Activated CD4-positive, alpha-beta T cell treated with anti-CD3 and anti-CD28 coated beads for 24 hours (primary cell): Measurements from ENCODE around the gene CNKSR2.

Experiments
- DNase-seq, 2 donors: peaks; one replicate each; pipeline ENCODE4 v3.0.0-alpha.2; 2020; ENCODE audit warnings: low read depth in 2 of 2

Gene CNKSR2

DNA sequence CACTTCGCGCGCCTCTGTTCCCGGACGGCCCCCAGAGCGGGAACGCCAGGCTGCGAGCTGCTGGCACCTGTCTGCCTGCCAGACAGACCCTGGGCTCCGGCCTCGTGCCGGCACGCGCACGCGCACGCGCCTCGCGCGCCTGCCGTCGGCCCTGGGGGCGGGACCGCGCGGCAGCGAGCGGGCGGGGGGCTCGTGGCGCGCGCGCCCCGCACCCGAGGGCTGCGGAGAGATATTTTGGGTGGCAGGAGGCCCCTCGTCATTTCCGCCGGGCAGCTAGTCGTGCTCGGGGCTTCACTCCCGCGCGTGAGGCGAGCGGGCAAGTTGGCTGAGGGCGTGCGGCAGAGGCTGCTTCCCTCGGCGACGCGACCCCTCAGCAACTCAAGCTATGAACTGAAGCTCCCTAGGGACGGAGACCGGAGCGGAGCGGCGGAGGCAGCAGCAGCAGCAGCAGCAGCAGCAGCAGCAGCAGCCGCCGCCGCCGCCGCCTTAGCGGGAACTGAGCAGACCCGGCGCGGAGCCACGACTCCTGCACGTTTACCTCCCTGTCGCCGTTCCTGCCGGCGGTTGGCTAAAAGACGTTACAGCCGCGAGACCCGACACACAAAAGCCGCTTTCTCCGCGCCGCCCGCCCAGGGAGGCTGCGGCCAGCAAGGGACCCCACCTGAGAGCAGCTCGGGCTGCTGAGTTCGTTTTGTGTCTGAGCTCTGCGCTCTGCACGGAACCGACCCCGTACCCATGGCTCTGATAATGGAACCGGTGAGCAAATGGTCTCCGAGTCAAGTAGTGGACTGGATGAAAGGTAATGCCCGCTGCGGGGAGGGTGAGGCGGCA, at the start of gene CNKSR2:
Gene CNKSR2 (plus strand): TSS at position 256 of the 831 bp plus-strand sequence. CDS start 480 bp downstream, at position 736.
- DNase-seq = peak; percentile 41 to 43

DNA sequence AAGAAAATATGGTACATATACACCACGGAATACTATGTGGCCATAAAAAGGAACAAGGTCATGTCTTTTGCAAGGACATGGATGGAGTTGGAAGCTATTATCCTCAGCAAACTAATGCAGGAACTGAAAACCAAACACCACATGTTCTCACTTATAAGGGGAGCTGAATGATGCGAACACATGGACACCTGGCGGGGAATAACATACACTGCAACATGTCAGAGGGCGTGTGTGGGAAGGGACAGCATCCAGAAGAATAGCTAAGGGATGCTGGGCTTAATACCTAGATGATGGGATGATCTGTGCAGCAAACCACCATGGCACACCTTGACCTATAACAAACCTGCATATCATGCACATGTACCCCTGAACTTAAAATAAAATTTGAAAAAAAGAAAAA, 19.5 kb upstream of the CNKSR2 start:
- DNase-seq = no peak

- no peak for DNase-seq
These were observed 18.4 kb upstream of the CNKSR2 start for GRCh38 chrX:21355831-21356230.

GRCh38 chrX:21369613-21370012, 4.6 kb upstream of the CNKSR2 start:
- no peak for DNase-seq

- DNase-seq = no peak
These were observed 1.2 kb upstream of the CNKSR2 start for GRCh38 chrX:21373001-21373400.

- no peak for DNase-seq
These were observed 518 bp upstream of the CNKSR2 start for GRCh38 chrX:21373637-21374162.

DNA sequence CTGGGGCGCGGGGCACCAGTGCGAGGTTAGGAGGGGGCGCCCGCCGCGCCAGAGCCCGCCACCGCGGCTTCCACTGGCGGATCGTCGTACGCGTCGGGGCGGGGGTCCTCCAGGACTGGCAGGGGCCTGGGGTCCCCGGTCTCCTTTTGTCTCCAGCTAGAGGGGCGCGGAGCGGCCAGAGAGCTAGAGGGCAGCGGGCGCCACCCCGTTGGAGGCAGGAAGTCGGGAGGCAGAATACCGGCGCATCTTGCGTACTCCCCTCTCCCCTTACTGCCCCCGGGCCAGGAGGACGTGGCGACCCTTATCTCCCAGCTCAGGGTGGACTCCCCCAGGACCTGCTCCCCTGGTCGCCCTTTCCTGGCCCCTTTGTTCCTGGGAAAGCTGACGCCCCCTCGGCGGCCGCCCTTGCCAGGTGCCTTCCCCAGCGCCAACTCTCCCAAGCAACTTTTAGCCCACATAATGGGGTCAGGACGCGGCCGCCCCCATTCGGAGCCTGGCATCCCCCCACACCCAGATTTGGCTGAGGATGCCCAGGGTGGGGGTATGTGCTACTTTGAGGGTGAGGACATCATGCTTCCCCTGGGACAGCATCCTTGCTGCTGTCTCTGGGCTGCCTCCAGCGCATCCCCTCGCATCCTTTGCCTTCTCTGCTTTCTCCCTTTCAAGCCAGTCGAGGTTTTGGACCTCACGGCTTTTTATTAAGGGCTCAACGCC, 933 bp downstream of the CNKSR2 start:
- no peak for DNase-seq

DNA sequence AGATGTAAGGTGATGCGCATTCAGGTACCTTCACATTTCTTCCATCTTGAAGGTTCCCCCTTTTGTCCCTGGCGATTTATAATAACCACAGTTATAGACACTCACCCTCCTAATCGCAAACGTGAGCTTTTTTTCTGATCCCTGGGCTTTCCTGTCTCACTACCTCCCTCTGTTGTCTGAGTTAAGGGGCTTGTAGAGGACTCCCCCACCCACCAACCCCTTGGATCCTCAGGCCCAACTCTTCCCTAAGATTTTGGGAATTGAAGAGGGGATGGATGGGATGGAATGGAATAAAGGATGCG, 1.4 kb downstream of the CNKSR2 start:
- DNase-seq = no peak

DNA sequence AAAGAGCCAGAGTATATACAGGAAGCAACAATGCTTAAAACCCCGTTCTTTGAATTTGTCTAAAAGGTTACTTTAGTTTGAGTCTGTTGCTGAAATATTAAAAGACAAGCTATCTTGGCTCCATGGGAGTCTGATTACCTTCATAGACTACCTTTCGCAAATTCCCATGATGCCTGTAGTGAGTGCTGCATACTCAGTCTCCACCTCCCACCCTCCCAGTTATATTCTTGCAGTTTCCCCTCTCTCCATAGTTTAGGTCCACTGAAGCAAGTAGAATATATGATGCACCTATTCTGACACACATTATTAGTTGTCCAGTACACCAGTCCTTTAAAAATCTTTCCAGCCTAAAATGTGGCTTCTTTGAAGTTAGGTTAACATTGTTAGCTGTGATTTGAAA, 2.4 kb downstream of the CNKSR2 start:
- no peak for DNase-seq

- no peak for DNase-seq
These were observed 5.8 kb downstream of the CNKSR2 start for GRCh38 chrX:21379991-21380390.

- DNase-seq = no peak
These were observed 8.5 kb downstream of the CNKSR2 start for GRCh38 chrX:21382715-21383114.

GRCh38 chrX:21383546-21383945, 9.3 kb downstream of the CNKSR2 start:
- no peak for DNase-seq

GRCh38 chrX:21384178-21384577, 10.0 kb downstream of the CNKSR2 start:
- no peak for DNase-seq

DNA sequence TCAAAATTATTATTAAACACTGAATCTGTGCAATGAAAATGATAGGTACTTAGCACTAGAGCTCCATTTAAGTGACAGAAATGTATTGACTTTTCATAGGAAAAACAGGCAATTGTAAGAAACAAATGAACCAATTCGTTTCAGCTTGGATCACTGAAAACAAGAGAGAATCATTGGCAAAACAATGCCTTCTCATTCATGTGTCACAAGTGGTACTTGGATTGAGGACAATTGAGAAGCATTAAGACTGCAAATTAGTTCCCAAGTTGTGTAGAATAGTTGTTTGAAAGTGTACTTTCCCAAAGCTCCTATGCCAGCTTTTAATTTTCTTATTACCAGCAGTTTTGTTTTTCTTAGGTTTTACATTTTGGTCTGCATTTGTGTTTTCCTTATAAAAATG, 20.6 kb downstream of the CNKSR2 start:
- no peak for DNase-seq

- no peak for DNase-seq
These were observed 24.2 kb downstream of the CNKSR2 start for GRCh38 chrX:21398426-21398825.

GRCh38 chrX:21400408-21401121, 26.3 kb downstream of the CNKSR2 start:
- DNase-seq = no peak

GRCh38 chrX:21408307-21408706, 34.1 kb downstream of the CNKSR2 start:
- no peak for DNase-seq

DNA sequence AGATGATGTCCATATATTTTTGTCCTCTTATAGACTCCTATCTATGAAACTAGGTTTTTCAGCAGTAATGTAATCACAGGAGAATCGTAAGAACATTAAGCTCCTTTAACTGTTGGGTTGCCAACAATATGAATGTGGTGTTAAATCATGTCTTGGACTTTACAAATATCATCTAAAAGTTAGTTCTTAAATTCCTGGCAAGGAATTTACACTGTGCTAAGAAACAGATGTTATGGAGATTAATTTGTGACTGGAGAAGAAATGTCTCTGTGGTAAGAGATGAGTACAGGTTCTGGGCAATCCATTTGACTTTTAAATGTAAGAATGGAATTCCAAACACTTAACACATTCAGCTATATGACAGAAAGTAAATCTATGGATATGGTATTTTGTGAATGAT, 34.6 kb downstream of the CNKSR2 start:
- DNase-seq = no peak

GRCh38 chrX:21412029-21412428, 37.8 kb downstream of the CNKSR2 start:
- no peak for DNase-seq

DNA sequence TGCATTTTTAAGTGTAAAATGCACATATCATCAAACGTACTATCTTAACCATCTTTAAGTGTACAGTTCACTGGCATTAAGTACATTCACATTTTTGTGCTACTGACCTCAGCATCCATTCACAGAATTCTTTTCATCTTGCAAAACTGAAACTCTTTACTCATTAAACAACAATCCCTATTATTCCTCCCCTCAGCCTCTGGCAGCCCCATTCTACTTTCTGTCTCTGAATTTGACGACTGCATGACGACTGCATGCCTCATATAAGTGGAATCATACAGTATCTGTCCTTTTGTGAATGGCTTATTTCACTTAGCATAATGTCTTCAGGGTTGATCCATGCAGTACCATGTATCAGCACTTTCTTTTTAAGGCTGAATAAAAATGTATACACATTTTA, 38.7 kb downstream of the CNKSR2 start:
- no peak for DNase-seq

DNA sequence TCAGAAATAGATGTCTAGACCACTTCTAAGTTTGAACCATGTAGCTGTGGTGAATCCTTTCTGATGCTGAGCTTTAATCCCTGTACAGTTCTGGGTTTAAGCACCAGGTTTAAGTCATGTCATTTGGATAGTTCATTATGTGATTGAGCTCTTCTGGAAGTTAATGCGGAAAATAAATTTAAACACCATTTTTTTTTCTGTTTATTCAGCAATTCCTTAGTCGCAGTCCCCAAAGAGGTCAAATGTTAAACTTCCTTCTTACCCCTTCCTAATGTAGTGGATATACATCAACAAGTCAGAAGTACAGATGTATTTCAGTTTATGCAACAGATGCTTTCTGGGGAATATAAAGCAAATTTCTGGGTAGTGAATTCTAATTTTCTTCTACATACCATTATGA, 52.9 kb downstream of the CNKSR2 start:
- DNase-seq = no peak

- no peak for DNase-seq
These were observed 62.8 kb downstream of the CNKSR2 start for GRCh38 chrX:21437036-21437435.

DNA sequence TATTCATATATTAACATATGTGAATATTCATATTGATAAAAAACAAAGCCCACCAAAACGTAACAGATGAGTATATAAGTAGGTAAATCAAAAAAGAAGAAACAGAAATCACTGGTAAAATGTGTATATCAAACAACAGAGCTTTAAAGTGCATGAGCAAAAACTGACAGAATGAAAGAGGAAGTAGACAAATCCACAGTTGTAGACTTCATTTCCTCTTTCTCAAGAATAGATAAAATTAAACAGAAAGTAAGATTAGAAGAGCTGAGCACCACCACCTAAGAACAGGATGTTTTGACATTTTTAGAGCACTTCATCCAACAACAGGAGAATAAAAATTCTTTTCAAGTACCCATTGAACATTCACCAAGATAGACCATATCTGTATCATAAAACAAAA, 64.6 kb downstream of the CNKSR2 start:
- no peak for DNase-seq
